GM10248 (cell line): ENCODE results near the gene PLA2G2C.
A peak's percentile ranks its signal among the peaks of the same experiment; 100 is the strongest.
"Not testable (repeated sequence)": the region's sequence is repeated elsewhere in the genome, so short reads cannot be mapped to it uniquely, and the experiment has no call there.

Source experiments
- CTCF ChIA-PET: fragments of 300-600 bp; sonication (Branson Sonifier 250); formaldehyde crosslinking; extraction: SDS; loops from one replicate; lab custom pipeline; 2021; ENCODE audit warnings: antibody characterized with exemption; lab: Yijun Ruan, JAX
- POLR2A ChIA-PET: fragments of 350-650 bp; sonication (Branson Sonifier 250); formaldehyde crosslinking; extraction: SDS; loops from one replicate; lab custom pipeline; 2020; ENCODE audit warnings: antibody characterized with exemption; lab: Yijun Ruan, JAX
- DNase-seq: peaks from one replicate; pipeline ENCODE4 v3.0.0; 2012; ENCODE audit errors: extremely low spot score
- CTCF ChIP-seq: IDR thresholded peaks from 2 replicates; pipeline ENCODE4 v1.5.1; 2012; ENCODE audit warnings: mild to moderate bottlenecking, low read depth; ENCODE audit errors: extremely low read depth, missing control alignments, control extremely low read depth

Gene PLA2G2C

GRCh38 chr1:20185834-20186782, at the start of gene PLA2G2C, which contains the start of gene UBXN10:
TSS of gene PLA2G2C (minus strand) at chr1:20186518. CDS start at chr1:20177363, 9,155 bp downstream.
TSS of gene UBXN10 (plus strand) at chr1:20186096. CDS start at chr1:20190562, 4,466 bp downstream.
- ChIA-PET POLR2A (no interaction called here), CTCF (interaction anchor here (2.3 kb wide), 1 partner anchor 10 kb away, joined by 9 read pairs; no protein-coding TSS in a partner anchor)
- DNase-seq: peak; percentile 62
- TF ChIP-seq CTCF: no peak

GRCh38 chr1:20234788-20235535, 48.6 kb upstream of the PLA2G2C start:
- CTCF ChIA-PET: interaction anchor here (0.7 to 1.3 kb wide), 4 partner anchors 20 to 289 kb away, joined by 3 to 5 read pairs (median 3); no protein-coding TSS in a partner anchor
- POLR2A ChIA-PET: no interaction called here
- no peak for TF ChIP-seq CTCF
- DNase-seq: no peak

GRCh38 chr1:20233866-20234265, 47.5 kb upstream of the PLA2G2C start:
- no peak for DNase-seq
- CTCF ChIA-PET: interaction anchor here (0.6 to 1.8 kb wide), 5 partner anchors 21 to 507 kb away, joined by 3 to 5 read pairs (median 3); no protein-coding TSS in a partner anchor
- POLR2A ChIA-PET: no interaction called here
- TF ChIP-seq CTCF: no peak

GRCh38 chr1:20233394-20233793, 47.1 kb upstream of the PLA2G2C start:
- ChIA-PET POLR2A (no interaction called here), CTCF (interaction anchor here (0.6 to 2.4 kb wide), 6 partner anchors 20 to 507 kb away, joined by 3 to 6 read pairs (median 3); no protein-coding TSS in a partner anchor)
- TF ChIP-seq CTCF: peak; percentile 53
- DNase-seq: peak; percentile 46

- DNase-seq, POLR2A ChIA-PET: not testable (repeated sequence)
- CTCF ChIA-PET: interaction anchor here (1.3 to 2.4 kb wide), 4 partner anchors 18 to 273 kb away, joined by 3 to 6 read pairs (median 4); no protein-coding TSS in a partner anchor
Measured at GRCh38 chr1:20232564-20232963, 46.2 kb upstream of the PLA2G2C start.

GRCh38 chr1:20229171-20229570, 42.9 kb upstream of the PLA2G2C start:
- CTCF ChIA-PET: interaction anchor here (1.3 to 2.8 kb wide), 2 partner anchors 16 to 18 kb away, joined by 3 to 11 read pairs; no protein-coding TSS in a partner anchor
- POLR2A ChIA-PET: no interaction called here
- no peak for TF ChIP-seq CTCF
- no peak for DNase-seq
